Measurements from ENCODE around the gene CPNE2.

The CPNE2 gene

DNA sequence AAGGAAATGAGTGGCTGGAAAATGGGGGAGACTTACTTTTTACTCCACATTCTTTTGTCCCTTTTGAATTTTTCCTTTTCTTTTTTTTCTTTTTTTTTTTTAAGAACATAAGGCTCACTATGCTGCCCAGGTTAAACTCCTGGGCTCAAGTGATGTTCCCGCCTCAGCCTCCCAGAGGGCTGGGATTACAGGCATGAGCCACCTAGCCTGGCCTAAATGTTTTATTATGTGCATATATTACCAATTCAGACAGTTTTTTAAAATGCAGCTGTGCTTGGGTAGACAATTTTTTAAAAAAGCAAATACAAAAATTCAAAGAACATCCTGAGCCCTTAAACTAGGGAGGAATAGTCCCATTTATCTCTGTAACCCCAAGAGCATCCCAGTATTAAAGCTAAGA is 65.2 kb downstream of the CPNE2 start:
- Histone ChIP-seq H3K4me1 (ENCODE audit: control insufficient read depth, insufficient read depth, low read length) (peaks cover 9% of the 10 kb centered on the region; the same call in 1 of the 2 replicates), H3K9ac (ENCODE audit: low read depth, low read length) (no peak overlapping the region), H3K9me3 (ENCODE audit: control insufficient read depth, insufficient read depth, low read length) (no peaks in the 10 kb centered on the region), H3K27me3 (ENCODE audit: control insufficient read depth, insufficient read depth, low read length) (no peaks in the 10 kb centered on the region), H3K4me3 (ENCODE audit: low read depth, low read length) (no peak overlapping the region), H3K27ac (ENCODE audit: low read depth, low read length) (no peak overlapping the region), H3K36me3 (ENCODE audit: control insufficient read depth, insufficient read depth, low read length) (peaks cover 88% of the 10 kb centered on the region)

DNA sequence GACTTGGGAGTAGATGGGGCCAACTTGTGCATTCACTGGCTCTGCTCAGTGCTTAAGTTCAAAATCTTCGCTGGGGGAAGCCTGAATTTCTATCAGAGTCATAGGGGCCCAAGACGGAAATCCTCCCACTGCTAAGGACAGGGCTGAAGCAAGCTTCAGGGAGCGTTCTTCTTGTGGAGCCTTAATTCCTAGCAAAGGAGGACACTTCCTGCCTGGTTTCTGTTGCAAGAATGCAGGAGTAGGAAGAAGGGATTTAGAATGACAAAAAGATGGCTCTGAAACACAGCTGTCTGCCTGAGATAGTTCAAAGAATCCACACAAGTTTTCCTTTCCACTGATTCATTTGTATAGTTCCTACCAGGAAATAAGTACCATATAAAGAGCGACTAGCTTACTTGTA is 67.1 kb downstream of the CPNE2 start:
- Histone ChIP-seq H3K9ac (ENCODE audit: low read depth, low read length) (no peak overlapping the region), H3K27ac (ENCODE audit: low read depth, low read length) (peak overlapping the region; percentile 60), H3K9me3 (ENCODE audit: control insufficient read depth, insufficient read depth, low read length) (no peaks in the 10 kb centered on the region), H3K4me3 (ENCODE audit: low read depth, low read length) (no peak overlapping the region), H3K4me1 (ENCODE audit: control insufficient read depth, insufficient read depth, low read length) (peaks cover 9% of the 10 kb centered on the region; the same call in 1 of the 2 replicates), H3K27me3 (ENCODE audit: control insufficient read depth, insufficient read depth, low read length) (no peaks in the 10 kb centered on the region), H3K36me3 (ENCODE audit: control insufficient read depth, insufficient read depth, low read length) (peaks cover 86% of the 10 kb centered on the region)

DNA sequence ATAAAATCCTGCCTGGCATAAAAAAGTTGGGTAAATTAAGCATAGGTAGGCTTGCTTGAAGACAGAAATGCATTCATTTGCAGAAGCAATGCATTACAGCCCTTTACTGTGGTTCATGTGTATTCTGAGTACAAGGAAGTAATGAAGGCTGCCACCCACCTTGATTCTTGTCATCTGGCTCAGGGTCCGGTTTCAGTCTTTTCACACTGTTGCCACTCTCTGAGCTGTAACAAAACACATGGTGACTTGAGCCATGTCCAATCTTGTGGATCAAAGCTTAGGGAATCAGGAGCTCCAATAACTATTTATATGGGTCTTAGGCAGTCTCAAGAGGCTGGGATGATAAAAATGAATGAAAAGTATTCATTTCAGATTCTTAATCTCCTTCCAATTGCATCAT is 71.5 kb downstream of the CPNE2 start:
- H3K4me3 ChIP-seq (ENCODE audit: low read depth, low read length) = no peak overlapping the region
- H3K27me3 ChIP-seq (ENCODE audit: control insufficient read depth, insufficient read depth, low read length) = no peaks in the 10 kb centered on the region
- no peak overlapping the region for H3K27ac ChIP-seq (ENCODE audit: low read depth, low read length)
- no peaks in the 10 kb centered on the region for H3K9me3 ChIP-seq (ENCODE audit: control insufficient read depth, insufficient read depth, low read length)
- peaks cover 9% of the 10 kb centered on the region; the same call in 1 of the 2 replicates for H3K4me1 ChIP-seq (ENCODE audit: control insufficient read depth, insufficient read depth, low read length)
- H3K9ac ChIP-seq (ENCODE audit: low read depth, low read length) = no peak overlapping the region
- peaks cover 79% of the 10 kb centered on the region for H3K36me3 ChIP-seq (ENCODE audit: control insufficient read depth, insufficient read depth, low read length)

DNA sequence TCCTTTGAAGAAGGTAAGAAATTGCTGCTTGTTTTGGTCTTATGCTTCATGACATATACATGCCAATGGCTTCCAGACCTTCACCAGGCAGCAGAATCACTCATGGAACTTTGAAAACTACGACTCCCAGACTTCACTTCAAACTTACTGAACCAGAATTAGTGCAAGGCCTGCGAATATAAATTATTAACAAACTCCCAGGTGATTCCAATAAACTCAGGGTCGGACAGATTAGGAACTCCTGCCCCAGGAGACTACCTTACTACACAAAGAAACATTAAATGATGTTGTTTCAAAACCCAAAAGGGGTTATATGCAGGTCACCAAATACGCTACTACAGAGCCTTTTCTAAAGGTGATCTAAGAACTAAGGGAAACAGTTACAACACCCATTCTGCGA is 73.1 kb downstream of the CPNE2 start:
- Histone ChIP-seq H3K4me3 (ENCODE audit: low read depth, low read length) (no peak overlapping the region), H3K9ac (ENCODE audit: low read depth, low read length) (no peak overlapping the region), H3K9me3 (ENCODE audit: control insufficient read depth, insufficient read depth, low read length) (no peaks in the 10 kb centered on the region), H3K27me3 (ENCODE audit: control insufficient read depth, insufficient read depth, low read length) (no peaks in the 10 kb centered on the region), H3K27ac (ENCODE audit: low read depth, low read length) (no peak overlapping the region), H3K36me3 (ENCODE audit: control insufficient read depth, insufficient read depth, low read length) (peaks cover 84% of the 10 kb centered on the region), H3K4me1 (ENCODE audit: control insufficient read depth, insufficient read depth, low read length) (no peaks in the 10 kb centered on the region)

DNA sequence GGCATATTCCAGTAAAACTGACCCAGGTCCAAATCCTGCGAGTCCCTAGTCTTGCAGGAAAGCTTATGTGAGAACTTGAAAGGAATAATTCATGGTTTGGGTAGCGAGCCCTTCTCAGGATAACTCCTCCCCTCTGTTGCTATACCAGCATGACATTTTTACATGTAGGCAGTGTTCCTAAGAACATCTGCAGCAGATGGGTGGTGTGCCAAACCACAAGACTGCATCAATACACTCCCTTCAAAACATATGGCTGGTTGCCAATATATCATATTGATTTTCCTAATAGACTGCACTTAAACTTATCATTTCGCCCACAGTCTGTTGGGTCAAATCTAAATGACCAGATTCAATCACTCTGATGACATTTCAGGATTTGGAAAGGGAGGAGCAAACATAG is 73.6 kb downstream of the CPNE2 start:
- no peak overlapping the region for H3K27ac ChIP-seq (ENCODE audit: low read depth, low read length)
- no peaks in the 10 kb centered on the region for H3K27me3 ChIP-seq (ENCODE audit: control insufficient read depth, insufficient read depth, low read length)
- no peaks in the 10 kb centered on the region for H3K9me3 ChIP-seq (ENCODE audit: control insufficient read depth, insufficient read depth, low read length)
- H3K9ac ChIP-seq (ENCODE audit: low read depth, low read length) = no peak overlapping the region
- no peak overlapping the region for H3K4me3 ChIP-seq (ENCODE audit: low read depth, low read length)
- H3K4me1 ChIP-seq (ENCODE audit: control insufficient read depth, insufficient read depth, low read length) = no peaks in the 10 kb centered on the region
- peaks cover 82% of the 10 kb centered on the region for H3K36me3 ChIP-seq (ENCODE audit: control insufficient read depth, insufficient read depth, low read length)

DNA sequence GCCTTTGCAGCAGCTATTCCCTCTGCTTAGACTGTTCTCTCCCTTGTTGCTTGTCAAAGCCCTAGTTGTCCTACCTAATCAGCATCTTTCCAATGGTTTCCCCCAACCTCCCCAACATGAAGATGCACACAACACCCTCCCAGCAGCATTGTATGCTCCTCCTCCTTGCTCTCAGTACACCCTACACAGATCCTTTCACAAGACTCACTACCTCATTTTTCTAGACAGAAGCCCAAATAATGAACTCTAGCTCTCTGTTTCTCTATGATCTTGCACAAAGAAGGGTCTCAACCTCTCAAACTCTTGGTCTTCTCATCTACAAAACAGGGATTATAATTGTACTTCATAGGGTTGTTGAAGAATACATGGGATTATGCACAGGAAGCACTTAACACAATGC is 74.1 kb downstream of the CPNE2 start:
- Histone ChIP-seq H3K27me3 (ENCODE audit: control insufficient read depth, insufficient read depth, low read length) (no peaks in the 10 kb centered on the region), H3K4me3 (ENCODE audit: low read depth, low read length) (no peak overlapping the region), H3K4me1 (ENCODE audit: control insufficient read depth, insufficient read depth, low read length) (no peaks in the 10 kb centered on the region), H3K9ac (ENCODE audit: low read depth, low read length) (no peak overlapping the region), H3K36me3 (ENCODE audit: control insufficient read depth, insufficient read depth, low read length) (peaks cover 82% of the 10 kb centered on the region), H3K9me3 (ENCODE audit: control insufficient read depth, insufficient read depth, low read length) (no peaks in the 10 kb centered on the region), H3K27ac (ENCODE audit: low read depth, low read length) (no peak overlapping the region)

DNA sequence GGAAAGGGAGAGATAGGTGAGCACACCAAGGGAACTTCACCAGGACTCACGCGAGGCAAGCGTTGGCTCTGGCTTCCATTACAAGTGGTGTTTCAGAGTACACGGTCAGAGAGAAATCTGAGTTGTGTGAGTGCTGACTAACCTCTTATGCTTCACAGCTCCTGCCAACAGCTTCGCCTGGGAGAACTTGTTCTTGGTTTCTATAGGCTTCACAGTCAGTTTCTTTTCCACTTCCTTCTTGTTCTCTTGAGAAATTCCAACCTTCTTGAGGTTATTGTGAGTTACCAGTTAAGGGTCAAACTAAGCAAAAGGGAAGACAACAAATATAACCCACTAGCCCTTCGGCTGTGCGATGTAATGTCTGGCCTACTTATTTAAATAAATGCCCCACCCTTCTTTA is 74.6 kb downstream of the CPNE2 start:
- H3K27ac ChIP-seq (ENCODE audit: low read depth, low read length) = no peak overlapping the region
- no peaks in the 10 kb centered on the region for H3K27me3 ChIP-seq (ENCODE audit: control insufficient read depth, insufficient read depth, low read length)
- H3K9me3 ChIP-seq (ENCODE audit: control insufficient read depth, insufficient read depth, low read length) = no peaks in the 10 kb centered on the region
- H3K4me1 ChIP-seq (ENCODE audit: control insufficient read depth, insufficient read depth, low read length) = no peaks in the 10 kb centered on the region
- peaks cover 86% of the 10 kb centered on the region for H3K36me3 ChIP-seq (ENCODE audit: control insufficient read depth, insufficient read depth, low read length)
- no peak overlapping the region for H3K9ac ChIP-seq (ENCODE audit: low read depth, low read length)
- no peak overlapping the region for H3K4me3 ChIP-seq (ENCODE audit: low read depth, low read length)

DNA sequence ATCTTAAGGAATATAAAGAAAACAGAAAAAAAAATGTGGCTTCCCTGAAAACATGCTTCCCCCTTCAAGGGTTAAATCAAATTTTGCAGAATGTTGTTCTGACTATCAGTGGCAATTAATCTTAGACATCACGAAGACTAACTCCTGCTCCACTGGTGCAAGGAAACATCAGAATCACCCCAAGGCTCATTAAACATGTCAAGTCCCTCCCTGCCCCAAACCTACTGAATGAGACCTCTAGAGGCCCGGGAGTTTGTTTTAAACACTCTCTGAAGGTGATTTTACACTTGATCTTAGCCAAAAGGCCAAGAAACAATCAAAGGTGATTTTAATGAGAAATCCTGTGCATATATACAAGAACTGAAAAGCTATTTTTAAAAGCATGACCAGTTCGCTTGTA is 75.2 kb downstream of the CPNE2 start:
- H3K36me3 ChIP-seq (ENCODE audit: control insufficient read depth, insufficient read depth, low read length) = peaks cover 86% of the 10 kb centered on the region
- no peak overlapping the region for H3K27ac ChIP-seq (ENCODE audit: low read depth, low read length)
- H3K9ac ChIP-seq (ENCODE audit: low read depth, low read length) = no peak overlapping the region

DNA sequence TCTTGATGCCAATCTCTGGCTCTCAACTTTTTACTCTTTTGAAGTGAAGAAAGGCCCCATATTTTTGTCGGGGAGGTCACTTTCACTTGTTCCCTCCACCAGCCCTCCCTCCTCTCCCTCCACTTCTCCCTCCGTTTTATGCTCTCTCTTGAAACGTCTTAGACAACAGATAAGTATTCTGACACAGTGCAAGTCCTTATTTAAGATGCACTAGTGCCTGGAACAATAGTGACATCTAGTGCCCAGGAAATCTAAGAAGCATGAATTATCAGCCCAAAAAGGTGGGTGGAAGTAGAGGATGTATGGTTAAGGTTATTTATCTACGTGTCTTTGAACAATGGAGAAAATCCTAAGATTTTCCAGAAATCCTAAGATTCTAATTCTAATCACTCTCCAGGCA is 75.6 kb downstream of the CPNE2 start:
- Histone ChIP-seq H3K4me3 (ENCODE audit: low read depth, low read length) (no peak overlapping the region), H3K36me3 (ENCODE audit: control insufficient read depth, insufficient read depth, low read length) (peaks cover 88% of the 10 kb centered on the region), H3K4me1 (ENCODE audit: control insufficient read depth, insufficient read depth, low read length) (no peaks in the 10 kb centered on the region), H3K9ac (ENCODE audit: low read depth, low read length) (no peak overlapping the region), H3K27me3 (ENCODE audit: control insufficient read depth, insufficient read depth, low read length) (no peaks in the 10 kb centered on the region), H3K9me3 (ENCODE audit: control insufficient read depth, insufficient read depth, low read length) (no peaks in the 10 kb centered on the region), H3K27ac (ENCODE audit: low read depth, low read length) (no peak overlapping the region)

More for the DNA sequence above, 75.2 kb downstream of the CPNE2 start:
- H3K27me3 ChIP-seq (ENCODE audit: control insufficient read depth, insufficient read depth, low read length) = no peaks in the 10 kb centered on the region
- no peaks in the 10 kb centered on the region for H3K4me1 ChIP-seq (ENCODE audit: control insufficient read depth, insufficient read depth, low read length)
- no peak overlapping the region for H3K4me3 ChIP-seq (ENCODE audit: low read depth, low read length)
- no peaks in the 10 kb centered on the region for H3K9me3 ChIP-seq (ENCODE audit: control insufficient read depth, insufficient read depth, low read length)

DNA sequence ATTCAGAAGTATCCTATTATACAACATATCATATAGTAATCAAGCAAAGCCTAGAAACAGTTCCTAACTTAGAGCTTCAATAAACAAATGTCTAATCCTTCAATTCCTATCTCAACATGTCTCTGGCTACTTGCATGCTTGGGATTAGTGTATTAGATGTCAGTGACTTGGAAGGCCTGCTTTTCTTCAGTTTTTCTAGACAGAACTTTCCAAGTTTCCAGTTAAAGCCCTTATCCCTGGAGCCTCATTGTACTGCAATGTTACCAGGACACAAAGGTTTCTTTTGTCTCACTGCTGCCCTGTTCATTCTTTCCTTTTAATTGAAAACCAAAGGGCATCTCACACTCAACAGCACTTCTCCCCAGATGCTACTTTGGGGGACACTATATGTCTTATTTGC is 76.9 kb downstream of the CPNE2 start:
- no peak overlapping the region for H3K27ac ChIP-seq (ENCODE audit: low read depth, low read length)

DNA sequence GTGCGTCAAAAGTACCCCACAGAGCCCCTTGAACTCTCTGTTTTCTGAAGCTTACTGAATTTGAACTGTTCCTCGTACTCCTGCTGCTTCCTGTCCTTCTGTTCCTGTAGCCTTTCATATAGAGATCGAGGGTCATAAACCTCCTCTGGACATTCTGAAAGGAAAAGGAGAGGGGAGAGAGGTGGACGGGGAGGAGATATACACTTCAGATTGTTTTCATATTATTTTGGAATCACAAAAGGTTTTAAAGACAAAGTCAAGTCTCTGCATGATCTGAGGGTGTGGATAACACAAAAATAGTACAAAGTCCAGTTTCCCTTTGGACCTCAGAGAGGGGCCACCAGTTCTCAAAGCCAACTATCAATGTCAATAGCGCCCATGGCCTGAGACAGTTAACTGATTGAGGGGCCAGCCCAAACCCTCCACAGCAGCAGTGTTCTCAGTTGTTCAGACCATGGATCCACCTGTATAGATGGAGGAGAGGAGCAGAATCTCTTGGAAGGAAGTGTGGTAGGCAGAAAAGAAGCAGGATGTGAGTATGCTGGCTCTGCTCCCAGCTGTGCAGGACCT is 80.4 kb downstream of the CPNE2 start:
- peaks cover 46% of the 10 kb centered on the region for H3K36me3 ChIP-seq (ENCODE audit: control insufficient read depth, insufficient read depth, low read length)
- H3K27me3 ChIP-seq (ENCODE audit: control insufficient read depth, insufficient read depth, low read length) = no peaks in the 10 kb centered on the region
- H3K4me1 ChIP-seq (ENCODE audit: control insufficient read depth, insufficient read depth, low read length) = no peaks in the 10 kb centered on the region
- no peaks in the 10 kb centered on the region for H3K9me3 ChIP-seq (ENCODE audit: control insufficient read depth, insufficient read depth, low read length)
- H3K27ac ChIP-seq (ENCODE audit: low read depth, low read length) = no peak overlapping the region
- no peak overlapping the region for H3K4me3 ChIP-seq (ENCODE audit: low read depth, low read length)
- H3K9ac ChIP-seq (ENCODE audit: low read depth, low read length) = no peak overlapping the region

More for the DNA sequence above, 76.9 kb downstream of the CPNE2 start:
- no peaks in the 10 kb centered on the region for H3K9me3 ChIP-seq (ENCODE audit: control insufficient read depth, insufficient read depth, low read length)
- H3K4me1 ChIP-seq (ENCODE audit: control insufficient read depth, insufficient read depth, low read length) = no peaks in the 10 kb centered on the region
- H3K9ac ChIP-seq (ENCODE audit: low read depth, low read length) = no peak overlapping the region
- no peak overlapping the region for H3K4me3 ChIP-seq (ENCODE audit: low read depth, low read length)
- peaks cover 81% of the 10 kb centered on the region for H3K36me3 ChIP-seq (ENCODE audit: control insufficient read depth, insufficient read depth, low read length)
- no peaks in the 10 kb centered on the region for H3K27me3 ChIP-seq (ENCODE audit: control insufficient read depth, insufficient read depth, low read length)

DNA sequence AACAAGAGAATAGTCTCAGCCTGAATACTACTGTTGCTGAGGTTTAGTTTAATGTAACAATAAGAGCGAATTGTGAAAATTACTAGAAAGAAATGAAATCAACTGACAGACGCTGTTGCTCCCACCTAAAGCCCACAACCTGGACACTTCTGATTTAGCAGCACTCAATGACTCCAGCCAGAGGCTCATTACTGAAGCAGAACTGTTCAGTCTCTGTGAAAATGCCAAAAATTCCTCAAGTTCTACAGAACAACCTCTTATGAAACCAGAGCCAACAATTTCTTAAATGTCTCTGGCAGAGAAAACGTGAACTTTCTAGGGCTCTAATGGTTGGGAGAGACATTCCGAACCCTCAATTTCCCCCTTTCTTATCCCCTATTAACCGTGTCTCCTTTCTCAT is 83.5 kb downstream of the CPNE2 start:
- no peaks in the 10 kb centered on the region for H3K9me3 ChIP-seq (ENCODE audit: control insufficient read depth, insufficient read depth, low read length)
- no peak overlapping the region for H3K4me3 ChIP-seq (ENCODE audit: low read depth, low read length)
- H3K27ac ChIP-seq (ENCODE audit: low read depth, low read length) = no peak overlapping the region
- no peak overlapping the region for H3K9ac ChIP-seq (ENCODE audit: low read depth, low read length)
- peaks cover 26% of the 10 kb centered on the region for H3K36me3 ChIP-seq (ENCODE audit: control insufficient read depth, insufficient read depth, low read length)
- peaks cover 8% of the 10 kb centered on the region for H3K4me1 ChIP-seq (ENCODE audit: control insufficient read depth, insufficient read depth, low read length)
- H3K27me3 ChIP-seq (ENCODE audit: control insufficient read depth, insufficient read depth, low read length) = no peaks in the 10 kb centered on the region
